ENCODE data around the gene BACE1-AS. TPM values are rescaled to one million over a fixed set of nuclear protein-coding genes. Genes with fewer than 3 reads are reported as not detected.

BACE1-AS gene
- polyA plus RNA-seq, 4 donors: 1.6 to 12.5 (median 5.7) TPM

- no peaks in the 10 kb centered on the region for H3K9me3 ChIP-seq (ENCODE audit: control insufficient read depth in 2 of 2, insufficient read depth in 1 of 2, low read depth in 1 of 2, low read length in 1 of 2)
- H3K4me1 ChIP-seq (ENCODE audit: control insufficient read depth in 3 of 3, insufficient read depth in 2 of 3, low read depth in 1 of 3, low read length in 2 of 3): peaks cover 0 to 4% (median 0%) of the 10 kb centered on the region in 3 donors
- H3K36me3 ChIP-seq (ENCODE audit: control insufficient read depth in 3 of 3, insufficient read depth in 2 of 3, low read depth in 1 of 3, low read length in 3 of 3): peaks cover 5 to 45% (median 15%) of the 10 kb centered on the region in 3 donors
- FAIRE-seq (no peak), DNase-seq (no peak)
- H3K27ac ChIP-seq (ENCODE audit: low read depth in 1 of 3, low read length in 2 of 3): no peak overlapping the region
- no peak overlapping the region for H3K4me3 ChIP-seq (ENCODE audit: low read depth in 1 of 3, low read length in 3 of 3)
- H3K27me3 ChIP-seq (ENCODE audit: control insufficient read depth in 3 of 3, insufficient read depth in 3 of 3, low read length in 3 of 3): no peaks in the 10 kb centered on the region
- 81 to 88% (median 86%) methylated on average over 6 of the region's 6 CpGs for WGBS, 3 donors
These were observed 10.0 kb upstream of the BACE1-AS start for GRCh38 chr11:117281159-117281558.

- peaks cover 0 to 9% (median 0%) of the 10 kb centered on the region in 3 donors for H3K4me1 ChIP-seq (ENCODE audit: control insufficient read depth in 3 of 3, insufficient read depth in 2 of 3, low read depth in 1 of 3, low read length in 2 of 3)
- no peaks in the 10 kb centered on the region for H3K9me3 ChIP-seq (ENCODE audit: control insufficient read depth in 2 of 2, insufficient read depth in 1 of 2, low read depth in 1 of 2, low read length in 1 of 2)
- no peaks in the 10 kb centered on the region for H3K27me3 ChIP-seq (ENCODE audit: control insufficient read depth in 3 of 3, insufficient read depth in 3 of 3, low read length in 3 of 3)
- 97 to 99% (median 97%) methylated on average over 7 of the region's 7 CpGs for whole genome bisulfite sequencing, 3 donors
- no peak overlapping the region for H3K27ac ChIP-seq (ENCODE audit: low read depth in 1 of 3, low read length in 2 of 3)
- FAIRE-seq: no peak
- H3K4me3 ChIP-seq (ENCODE audit: low read depth in 1 of 3, low read length in 3 of 3): no peak overlapping the region
- no peak for DNase-seq
- peaks cover 7 to 44% (median 18%) of the 10 kb centered on the region in 3 donors for H3K36me3 ChIP-seq (ENCODE audit: control insufficient read depth in 3 of 3, insufficient read depth in 2 of 3, low read depth in 1 of 3, low read length in 3 of 3)
These were observed 9.3 kb upstream of the BACE1-AS start for GRCh38 chr11:117281869-117282268.

- Histone ChIP-seq H3K4me1 (ENCODE audit: control insufficient read depth in 3 of 3, insufficient read depth in 2 of 3, low read depth in 1 of 3, low read length in 2 of 3) (peaks cover 0 to 19% (median 2%) of the 10 kb centered on the region in 3 donors), H3K9me3 (ENCODE audit: control insufficient read depth in 2 of 2, insufficient read depth in 1 of 2, low read depth in 1 of 2, low read length in 1 of 2) (no peaks in the 10 kb centered on the region), H3K4me3 (ENCODE audit: low read depth in 1 of 3, low read length in 3 of 3) (no peak overlapping the region), H3K27ac (ENCODE audit: low read depth in 1 of 3, low read length in 2 of 3) (no peak overlapping the region), H3K27me3 (ENCODE audit: control insufficient read depth in 3 of 3, insufficient read depth in 3 of 3, low read length in 3 of 3) (no peaks in the 10 kb centered on the region), H3K36me3 (ENCODE audit: control insufficient read depth in 3 of 3, insufficient read depth in 2 of 3, low read depth in 1 of 3, low read length in 3 of 3) (peaks cover 7 to 46% (median 18%) of the 10 kb centered on the region in 3 donors)
- WGBS, 3 donors: 85 to 92% (median 92%) methylated on average over 3 of the region's 3 CpGs
- no peak for DNase-seq
- FAIRE-seq: no peak
These were observed 8.2 kb upstream of the BACE1-AS start for GRCh38 chr11:117282956-117283355.

GRCh38 chr11:117284053-117284452 lies 7.1 kb upstream of the BACE1-AS start:
- no peak for DNase-seq
- no peaks in the 10 kb centered on the region for H3K9me3 ChIP-seq (ENCODE audit: control insufficient read depth in 2 of 2, insufficient read depth in 1 of 2, low read depth in 1 of 2, low read length in 1 of 2)
- peaks cover 0 to 25% (median 2%) of the 10 kb centered on the region in 3 donors for H3K4me1 ChIP-seq (ENCODE audit: control insufficient read depth in 3 of 3, insufficient read depth in 2 of 3, low read depth in 1 of 3, low read length in 2 of 3)
- no peaks in the 10 kb centered on the region for H3K27me3 ChIP-seq (ENCODE audit: control insufficient read depth in 3 of 3, insufficient read depth in 3 of 3, low read length in 3 of 3)
- FAIRE-seq: no peak
- WGBS, 3 donors: 96 to 97% (median 97%) methylated on average over 2 of the region's 2 CpGs
- H3K4me3 ChIP-seq (ENCODE audit: low read depth in 1 of 3, low read length in 3 of 3): no peak overlapping the region
- no peak overlapping the region for H3K27ac ChIP-seq (ENCODE audit: low read depth in 1 of 3, low read length in 2 of 3)
- peaks cover 7 to 45% (median 18%) of the 10 kb centered on the region in 3 donors for H3K36me3 ChIP-seq (ENCODE audit: control insufficient read depth in 3 of 3, insufficient read depth in 2 of 3, low read depth in 1 of 3, low read length in 3 of 3)

GRCh38 chr11:117286588-117286987 lies 4.6 kb upstream of the BACE1-AS start:
- DNase-seq (no peak), FAIRE-seq (no peak)
- no peaks in the 10 kb centered on the region for H3K9me3 ChIP-seq (ENCODE audit: control insufficient read depth in 2 of 2, insufficient read depth in 1 of 2, low read depth in 1 of 2, low read length in 1 of 2)
- peaks cover 7 to 59% (median 23%) of the 10 kb centered on the region in 3 donors for H3K36me3 ChIP-seq (ENCODE audit: control insufficient read depth in 3 of 3, insufficient read depth in 2 of 3, low read depth in 1 of 3, low read length in 3 of 3)
- no peak overlapping the region for H3K4me3 ChIP-seq (ENCODE audit: low read depth in 1 of 3, low read length in 3 of 3)
- peaks cover 0 to 20% (median 2%) of the 10 kb centered on the region in 3 donors for H3K4me1 ChIP-seq (ENCODE audit: control insufficient read depth in 3 of 3, insufficient read depth in 2 of 3, low read depth in 1 of 3, low read length in 2 of 3)
- H3K27me3 ChIP-seq (ENCODE audit: control insufficient read depth in 3 of 3, insufficient read depth in 3 of 3, low read length in 3 of 3): no peaks in the 10 kb centered on the region
- H3K27ac ChIP-seq (ENCODE audit: low read depth in 1 of 3, low read length in 2 of 3): no peak overlapping the region
- 55 to 63% (median 62%) methylated on average over 2 of the region's 2 CpGs for WGBS, 3 donors

- WGBS, 3 donors: 18 to 66% (median 35%) methylated on average over 3 of the region's 3 CpGs
- no peak overlapping the region for H3K4me3 ChIP-seq (ENCODE audit: low read depth in 1 of 3, low read length in 3 of 3)
- peak; percentile 73 to 76 for DNase-seq
- H3K27me3 ChIP-seq (ENCODE audit: control insufficient read depth in 3 of 3, insufficient read depth in 3 of 3, low read length in 3 of 3): no peaks in the 10 kb centered on the region
- no peak for FAIRE-seq
- H3K4me1 ChIP-seq (ENCODE audit: control insufficient read depth in 3 of 3, insufficient read depth in 2 of 3, low read depth in 1 of 3, low read length in 2 of 3): peaks cover 0 to 20% (median 2%) of the 10 kb centered on the region in 3 donors
- H3K36me3 ChIP-seq (ENCODE audit: control insufficient read depth in 3 of 3, insufficient read depth in 2 of 3, low read depth in 1 of 3, low read length in 3 of 3): peaks cover 2 to 54% (median 13%) of the 10 kb centered on the region in 3 donors
- H3K27ac ChIP-seq (ENCODE audit: low read depth in 1 of 3, low read length in 2 of 3): peak overlapping the region in 1 of 3 donors; percentile 53
- H3K9me3 ChIP-seq (ENCODE audit: control insufficient read depth in 2 of 2, insufficient read depth in 1 of 2, low read depth in 1 of 2, low read length in 1 of 2): no peaks in the 10 kb centered on the region
These were observed 3.5 kb upstream of the BACE1-AS start for GRCh38 chr11:117287668-117288067.

GRCh38 chr11:117289795-117290194 lies 1.4 kb upstream of the BACE1-AS start:
- 84 to 100% (median 89%) methylated on average over 1 of the region's 1 CpG for WGBS, 3 donors
- Histone ChIP-seq H3K4me3 (ENCODE audit: low read depth in 1 of 3, low read length in 3 of 3) (no peak overlapping the region), H3K4me1 (ENCODE audit: control insufficient read depth in 3 of 3, insufficient read depth in 2 of 3, low read depth in 1 of 3, low read length in 2 of 3) (peaks cover 0 to 20% (median 2%) of the 10 kb centered on the region in 3 donors), H3K9me3 (ENCODE audit: control insufficient read depth in 2 of 2, insufficient read depth in 1 of 2, low read depth in 1 of 2, low read length in 1 of 2) (no peaks in the 10 kb centered on the region), H3K36me3 (ENCODE audit: control insufficient read depth in 3 of 3, insufficient read depth in 2 of 3, low read depth in 1 of 3, low read length in 3 of 3) (peaks cover 2 to 55% (median 12%) of the 10 kb centered on the region in 3 donors), H3K27ac (ENCODE audit: low read depth in 1 of 3, low read length in 2 of 3) (no peak overlapping the region), H3K27me3 (ENCODE audit: control insufficient read depth in 3 of 3, insufficient read depth in 3 of 3, low read length in 3 of 3) (no peaks in the 10 kb centered on the region)
- FAIRE-seq (no peak), DNase-seq (no peak)

- Histone ChIP-seq H3K9me3 (ENCODE audit: control insufficient read depth in 2 of 2, insufficient read depth in 1 of 2, low read depth in 1 of 2, low read length in 1 of 2) (no peaks in the 10 kb centered on the region), H3K36me3 (ENCODE audit: control insufficient read depth in 3 of 3, insufficient read depth in 2 of 3, low read depth in 1 of 3, low read length in 3 of 3) (peaks cover 0 to 70% (median 7%) of the 10 kb centered on the region in 3 donors), H3K4me3 (ENCODE audit: low read depth in 1 of 3, low read length in 3 of 3) (no peak overlapping the region), H3K27ac (ENCODE audit: low read depth in 1 of 3, low read length in 2 of 3) (no peak overlapping the region), H3K4me1 (ENCODE audit: control insufficient read depth in 3 of 3, insufficient read depth in 2 of 3, low read depth in 1 of 3, low read length in 2 of 3) (peaks cover 0 to 9% (median 2%) of the 10 kb centered on the region in 3 donors), H3K27me3 (ENCODE audit: control insufficient read depth in 3 of 3, insufficient read depth in 3 of 3, low read length in 3 of 3) (no peaks in the 10 kb centered on the region)
- 97 to 98% (median 98%) methylated on average over 2 of the region's 2 CpGs for WGBS, 3 donors
- DNase-seq: no peak
- FAIRE-seq: no peak
These were observed 1.5 kb downstream of the BACE1-AS start for GRCh38 chr11:117292616-117293015.

All from small intestine (tissue), 7 donors.